ENCODE measurements around the gene ZNF438.

Gene ZNF438

GRCh38 chr10:30831426-30831825 lies 200.2 kb downstream of the ZNF438 start:
- no peaks in the 10 kb centered on the region for H3K27me3 ChIP-seq (ENCODE audit: insufficient read depth, low read length)
- no peaks in the 10 kb centered on the region for H3K36me3 ChIP-seq (ENCODE audit: insufficient read depth, low read length)
- no peaks in the 10 kb centered on the region for H3K4me1 ChIP-seq (ENCODE audit: insufficient read depth, low read length)
- no peak overlapping the region for H2AFZ ChIP-seq (ENCODE audit: low read depth, low read length)
- H3K4me3 ChIP-seq (ENCODE audit: low read length), result no peak overlapping the region
- H3K9me3 ChIP-seq (ENCODE audit: low read length), result no peaks in the 10 kb centered on the region

- H2AFZ ChIP-seq (ENCODE audit: low read depth, low read length), result no peak overlapping the region
- no peak overlapping the region for H3K4me3 ChIP-seq (ENCODE audit: low read length)
- H3K36me3 ChIP-seq (ENCODE audit: insufficient read depth, low read length), result no peaks in the 10 kb centered on the region
- no peaks in the 10 kb centered on the region for H3K4me1 ChIP-seq (ENCODE audit: insufficient read depth, low read length)
- no peaks in the 10 kb centered on the region for H3K27me3 ChIP-seq (ENCODE audit: insufficient read depth, low read length)
- no peaks in the 10 kb centered on the region for H3K9me3 ChIP-seq (ENCODE audit: low read length)
Measured at GRCh38 chr10:30830315-30831230, 201.1 kb downstream of the ZNF438 start.

GRCh38 chr10:30829901-30830300 lies 201.8 kb downstream of the ZNF438 start:
- no peaks in the 10 kb centered on the region for H3K36me3 ChIP-seq (ENCODE audit: insufficient read depth, low read length)
- H3K27me3 ChIP-seq (ENCODE audit: insufficient read depth, low read length), result no peaks in the 10 kb centered on the region
- no peaks in the 10 kb centered on the region for H3K9me3 ChIP-seq (ENCODE audit: low read length)
- no peaks in the 10 kb centered on the region for H3K4me1 ChIP-seq (ENCODE audit: insufficient read depth, low read length)
- H3K4me3 ChIP-seq (ENCODE audit: low read length), result no peak overlapping the region
- no peak overlapping the region for H2AFZ ChIP-seq (ENCODE audit: low read depth, low read length)

- no peaks in the 10 kb centered on the region for H3K27me3 ChIP-seq (ENCODE audit: insufficient read depth, low read length)
- no peak overlapping the region for H3K4me3 ChIP-seq (ENCODE audit: low read length)
- H3K4me1 ChIP-seq (ENCODE audit: insufficient read depth, low read length), result no peaks in the 10 kb centered on the region
- H3K9me3 ChIP-seq (ENCODE audit: low read length), result no peaks in the 10 kb centered on the region
- H3K36me3 ChIP-seq (ENCODE audit: insufficient read depth, low read length), result no peaks in the 10 kb centered on the region
- H2AFZ ChIP-seq (ENCODE audit: low read depth, low read length), result no peak overlapping the region
Measured at GRCh38 chr10:30828680-30829079, 203.0 kb downstream of the ZNF438 start.

GRCh38 chr10:30828164-30828563 lies 203.5 kb downstream of the ZNF438 start:
- Histone ChIP-seq H3K36me3 (ENCODE audit: insufficient read depth, low read length) (no peaks in the 10 kb centered on the region), H3K4me1 (ENCODE audit: insufficient read depth, low read length) (no peaks in the 10 kb centered on the region), H2AFZ (ENCODE audit: low read depth, low read length) (no peak overlapping the region), H3K4me3 (ENCODE audit: low read length) (no peak overlapping the region), H3K27me3 (ENCODE audit: insufficient read depth, low read length) (no peaks in the 10 kb centered on the region), H3K9me3 (ENCODE audit: low read length) (no peaks in the 10 kb centered on the region)

GRCh38 chr10:30827531-30828120 lies 204.0 kb downstream of the ZNF438 start:
- Histone ChIP-seq H2AFZ (ENCODE audit: low read depth, low read length) (no peak overlapping the region), H3K27me3 (ENCODE audit: insufficient read depth, low read length) (no peaks in the 10 kb centered on the region), H3K4me1 (ENCODE audit: insufficient read depth, low read length) (no peaks in the 10 kb centered on the region), H3K36me3 (ENCODE audit: insufficient read depth, low read length) (no peaks in the 10 kb centered on the region), H3K9me3 (ENCODE audit: low read length) (no peaks in the 10 kb centered on the region), H3K4me3 (ENCODE audit: low read length) (no peak overlapping the region)

GRCh38 chr10:30826679-30827078 lies 205.0 kb downstream of the ZNF438 start:
- Histone ChIP-seq H3K4me3 (ENCODE audit: low read length) (no peak overlapping the region), H3K4me1 (ENCODE audit: insufficient read depth, low read length) (no peaks in the 10 kb centered on the region), H3K9me3 (ENCODE audit: low read length) (no peaks in the 10 kb centered on the region), H3K36me3 (ENCODE audit: insufficient read depth, low read length) (no peaks in the 10 kb centered on the region), H3K27me3 (ENCODE audit: insufficient read depth, low read length) (no peaks in the 10 kb centered on the region), H2AFZ (ENCODE audit: low read depth, low read length) (no peak overlapping the region)

GRCh38 chr10:30825495-30825894 lies 206.2 kb downstream of the ZNF438 start:
- no peaks in the 10 kb centered on the region for H3K4me1 ChIP-seq (ENCODE audit: insufficient read depth, low read length)
- no peak overlapping the region for H3K4me3 ChIP-seq (ENCODE audit: low read length)
- no peaks in the 10 kb centered on the region for H3K9me3 ChIP-seq (ENCODE audit: low read length)
- no peaks in the 10 kb centered on the region for H3K27me3 ChIP-seq (ENCODE audit: insufficient read depth, low read length)
- H3K36me3 ChIP-seq (ENCODE audit: insufficient read depth, low read length), result no peaks in the 10 kb centered on the region
- H2AFZ ChIP-seq (ENCODE audit: low read depth, low read length), result no peak overlapping the region

GRCh38 chr10:30825022-30825421 lies 206.6 kb downstream of the ZNF438 start:
- Histone ChIP-seq H3K27me3 (ENCODE audit: insufficient read depth, low read length) (no peaks in the 10 kb centered on the region), H3K36me3 (ENCODE audit: insufficient read depth, low read length) (no peaks in the 10 kb centered on the region), H2AFZ (ENCODE audit: low read depth, low read length) (no peak overlapping the region), H3K9me3 (ENCODE audit: low read length) (no peaks in the 10 kb centered on the region), H3K4me3 (ENCODE audit: low read length) (no peak overlapping the region), H3K4me1 (ENCODE audit: insufficient read depth, low read length) (no peaks in the 10 kb centered on the region)

- Histone ChIP-seq H3K27me3 (ENCODE audit: insufficient read depth, low read length) (no peaks in the 10 kb centered on the region), H3K9me3 (ENCODE audit: low read length) (no peaks in the 10 kb centered on the region), H2AFZ (ENCODE audit: low read depth, low read length) (no peak overlapping the region), H3K4me1 (ENCODE audit: insufficient read depth, low read length) (no peaks in the 10 kb centered on the region), H3K36me3 (ENCODE audit: insufficient read depth, low read length) (no peaks in the 10 kb centered on the region), H3K4me3 (ENCODE audit: low read length) (no peak overlapping the region)
Measured at GRCh38 chr10:30823651-30824050, 208.0 kb downstream of the ZNF438 start.

GRCh38 chr10:30822693-30823465 lies 208.8 kb downstream of the ZNF438 start:
- Histone ChIP-seq H3K9me3 (ENCODE audit: low read length) (no peaks in the 10 kb centered on the region), H3K27me3 (ENCODE audit: insufficient read depth, low read length) (no peaks in the 10 kb centered on the region), H2AFZ (ENCODE audit: low read depth, low read length) (no peak overlapping the region), H3K36me3 (ENCODE audit: insufficient read depth, low read length) (no peaks in the 10 kb centered on the region), H3K4me3 (ENCODE audit: low read length) (no peak overlapping the region), H3K4me1 (ENCODE audit: insufficient read depth, low read length) (no peaks in the 10 kb centered on the region)

- Histone ChIP-seq H2AFZ (ENCODE audit: low read depth, low read length) (no peak overlapping the region), H3K4me1 (ENCODE audit: insufficient read depth, low read length) (no peaks in the 10 kb centered on the region), H3K4me3 (ENCODE audit: low read length) (no peak overlapping the region), H3K36me3 (ENCODE audit: insufficient read depth, low read length) (no peaks in the 10 kb centered on the region), H3K27me3 (ENCODE audit: insufficient read depth, low read length) (no peaks in the 10 kb centered on the region), H3K9me3 (ENCODE audit: low read length) (no peaks in the 10 kb centered on the region)
Measured at GRCh38 chr10:30821994-30822692, 209.5 kb downstream of the ZNF438 start.
